OCI-LY7 (cell line): ENCODE measurements around the gene ABR. TPM values are rescaled to one million over a fixed set of nuclear protein-coding genes. Genes with fewer than 3 reads are reported as not detected.

Experiments
- microRNA-seq: library from miRNA; unstranded; fragments of <30 nt; microRNA quantifications from one replicate; pipeline ENCODE4 v1.2.0, GENCODE V29; 2022; ENCODE audit warnings: borderline replicate concordance
- small RNA-seq: library from RNA; depleted of rRNA; stranded (forward); fragments of <200 nt; gene quantifications from one replicate; pipeline ENCODE3, GENCODE V24; 2014
- total RNA-seq, 2 experiments: library from RNA; depleted of rRNA in 1 of 2; stranded (reverse); fragments of >200 nt in 1 of 2; shearing (Covaris generic) in 1 of 2; gene quantifications; 2 replicates each; pipeline ENCODE4 v1.2.3, GENCODE V29; 2014 to 2022

Gene ABR
- total RNA-seq, 2 experiments from 2014 or later = 164 to 181 TPM

Small RNAs within 50 kb of the gene (microRNA-seq; reads per million reads assigned to microRNA genes)
- not detected for gene MIR3183

Small RNAs within 50 kb of the gene (small RNA-seq; reads per million reads assigned to genes)
- gene AC016292.2 (not detected), gene MIR3183 (not detected), gene RF00017 (not detected)

Other genes starting within 250 kb of the ABR start
- 0.93 and 1.3 TPM in 2 replicates for gene NXN, start 200.2 kb downstream of the ABR start, total RNA-seq (2014; rRNA removed; shearing (Covaris generic))
- 2.0 and 2.8 TPM in 2 replicates for gene NXN, start 200.2 kb downstream of the ABR start, total RNA-seq (2022)
- gene TIMM22, start 182.9 kb downstream of the ABR start, total RNA-seq (2014; rRNA removed; shearing (Covaris generic)) = 12.8 and 15.7 TPM in 2 replicates
- gene TIMM22, start 182.9 kb downstream of the ABR start, total RNA-seq (2022) = 10.6 and 13.8 TPM in 2 replicates
- gene BHLHA9, start 90.5 kb upstream of the ABR start, total RNA-seq (2014; rRNA removed; shearing (Covaris generic)) = not detected in 2 replicates
- gene BHLHA9, start 90.5 kb upstream of the ABR start, total RNA-seq (2022) = not detected in 2 replicates
- not detected in 2 replicates for gene TRARG1, start 99.7 kb upstream of the ABR start, total RNA-seq (2014; rRNA removed; shearing (Covaris generic))
- not detected in 2 replicates for gene TRARG1, start 99.7 kb upstream of the ABR start, total RNA-seq (2022)
- gene YWHAE, start 220.2 kb upstream of the ABR start, total RNA-seq (2014; rRNA removed; shearing (Covaris generic)) = 267 and 467 TPM in 2 replicates
- gene YWHAE, start 220.2 kb upstream of the ABR start, total RNA-seq (2022) = 646 and 654 TPM in 2 replicates